Measurements from ENCODE around the gene TEX26.

TEX26 gene

GRCh38 chr13:31007417-31007816, 75.0 kb downstream of the TEX26 start:
- Mint-ChIP-seq H3K27me3 (peaks cover 42% of the 10 kb centered on the region), H3K27ac (no peak overlapping the region)

GRCh38 chr13:31008400-31009115, 76.1 kb downstream of the TEX26 start:
- DNase-seq: no peak
- no peak overlapping the region for H3K4me3 Mint-ChIP-seq
- H3K9me3 Mint-ChIP-seq: no peaks in the 10 kb centered on the region
- no peaks in the 10 kb centered on the region for H3K36me3 Mint-ChIP-seq (ENCODE audit: low read depth)
- no peak overlapping the region for H3K27ac Mint-ChIP-seq
- H3K27me3 Mint-ChIP-seq: peaks cover 44% of the 10 kb centered on the region
- H3K4me1 Mint-ChIP-seq (ENCODE audit: low read depth): no peaks in the 10 kb centered on the region

More at GRCh38 chr13:31007417-31007816, 75.0 kb downstream of the TEX26 start:
- no peak overlapping the region for H3K4me3 Mint-ChIP-seq
- DNase-seq: no peak
- H3K4me1 Mint-ChIP-seq (ENCODE audit: low read depth): no peaks in the 10 kb centered on the region
- no peaks in the 10 kb centered on the region for H3K9me3 Mint-ChIP-seq
- H3K36me3 Mint-ChIP-seq (ENCODE audit: low read depth): no peaks in the 10 kb centered on the region

DNA sequence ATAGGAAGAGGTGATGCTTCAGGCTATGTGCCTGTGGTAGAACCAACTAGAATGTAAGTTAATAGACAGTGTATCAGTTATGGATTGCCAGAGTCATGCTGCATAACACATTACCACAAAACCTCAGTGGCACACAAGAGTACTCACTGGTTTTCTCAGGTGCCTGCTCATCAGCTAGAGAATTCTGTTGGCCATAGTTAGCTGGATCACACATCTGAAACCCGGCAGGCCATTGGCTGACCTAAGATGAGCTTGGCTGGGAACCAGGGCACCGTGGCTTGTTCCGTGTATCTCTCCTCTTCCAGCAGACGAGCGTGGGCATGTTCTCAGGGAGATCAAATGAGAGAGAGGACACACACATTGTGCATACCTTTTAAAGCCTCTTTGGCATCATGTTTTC, 76.7 kb downstream of the TEX26 start:
- Mint-ChIP-seq H3K27ac (no peak overlapping the region), H3K9me3 (no peaks in the 10 kb centered on the region), H3K36me3 (ENCODE audit: low read depth) (no peaks in the 10 kb centered on the region)

GRCh38 chr13:31010296-31010695, 77.8 kb downstream of the TEX26 start:
- H3K9me3 Mint-ChIP-seq: no peaks in the 10 kb centered on the region
- H3K27me3 Mint-ChIP-seq: peaks cover 56% of the 10 kb centered on the region
- H3K4me3 Mint-ChIP-seq: no peak overlapping the region
- H3K4me1 Mint-ChIP-seq (ENCODE audit: low read depth): no peaks in the 10 kb centered on the region
- no peaks in the 10 kb centered on the region for H3K36me3 Mint-ChIP-seq (ENCODE audit: low read depth)
- H3K27ac Mint-ChIP-seq: no peak overlapping the region
- no peak for DNase-seq

More for the DNA sequence above, 76.7 kb downstream of the TEX26 start:
- Mint-ChIP-seq H3K4me1 (ENCODE audit: low read depth) (no peaks in the 10 kb centered on the region), H3K4me3 (no peak overlapping the region), H3K27me3 (peaks cover 48% of the 10 kb centered on the region)
- DNase-seq: no peak

DNA sequence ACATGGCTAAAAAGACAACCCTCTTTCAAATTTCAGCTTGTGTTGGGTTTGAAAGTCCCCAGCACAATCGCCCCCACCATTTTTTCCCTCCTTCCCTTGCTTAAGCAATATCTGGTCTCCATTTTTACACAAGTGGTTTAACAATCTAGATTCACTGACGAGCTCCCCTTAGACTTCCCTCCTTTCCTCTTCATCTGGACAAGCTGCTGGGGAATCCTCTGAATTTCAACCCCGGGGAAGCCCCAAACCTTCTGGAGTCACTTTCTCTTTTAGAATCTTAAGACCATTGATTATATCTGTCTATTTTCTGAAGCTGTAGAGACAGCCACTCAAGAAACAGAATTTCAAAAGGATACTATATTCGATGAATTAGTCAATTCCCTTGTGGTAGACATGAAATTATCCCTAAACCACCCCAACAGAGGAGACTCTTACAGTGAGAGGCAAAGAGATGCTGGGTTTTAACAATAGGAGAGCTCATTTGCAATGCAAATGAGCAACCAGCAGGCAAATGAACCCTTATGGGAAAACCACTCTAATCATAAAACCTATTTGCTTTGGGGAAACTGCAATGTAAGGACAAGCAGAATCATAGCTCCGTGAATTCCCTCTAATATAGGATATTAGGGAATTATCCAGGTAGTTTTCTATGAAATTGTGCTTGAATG, 78.9 kb downstream of the TEX26 start:
- Mint-ChIP-seq H3K9me3 (no peaks in the 10 kb centered on the region), H3K36me3 (ENCODE audit: low read depth) (no peaks in the 10 kb centered on the region), H3K4me1 (ENCODE audit: low read depth) (no peaks in the 10 kb centered on the region), H3K27me3 (peaks cover 51% of the 10 kb centered on the region), H3K27ac (no peak overlapping the region), H3K4me3 (no peak overlapping the region)
- DNase-seq: no peak

DNA sequence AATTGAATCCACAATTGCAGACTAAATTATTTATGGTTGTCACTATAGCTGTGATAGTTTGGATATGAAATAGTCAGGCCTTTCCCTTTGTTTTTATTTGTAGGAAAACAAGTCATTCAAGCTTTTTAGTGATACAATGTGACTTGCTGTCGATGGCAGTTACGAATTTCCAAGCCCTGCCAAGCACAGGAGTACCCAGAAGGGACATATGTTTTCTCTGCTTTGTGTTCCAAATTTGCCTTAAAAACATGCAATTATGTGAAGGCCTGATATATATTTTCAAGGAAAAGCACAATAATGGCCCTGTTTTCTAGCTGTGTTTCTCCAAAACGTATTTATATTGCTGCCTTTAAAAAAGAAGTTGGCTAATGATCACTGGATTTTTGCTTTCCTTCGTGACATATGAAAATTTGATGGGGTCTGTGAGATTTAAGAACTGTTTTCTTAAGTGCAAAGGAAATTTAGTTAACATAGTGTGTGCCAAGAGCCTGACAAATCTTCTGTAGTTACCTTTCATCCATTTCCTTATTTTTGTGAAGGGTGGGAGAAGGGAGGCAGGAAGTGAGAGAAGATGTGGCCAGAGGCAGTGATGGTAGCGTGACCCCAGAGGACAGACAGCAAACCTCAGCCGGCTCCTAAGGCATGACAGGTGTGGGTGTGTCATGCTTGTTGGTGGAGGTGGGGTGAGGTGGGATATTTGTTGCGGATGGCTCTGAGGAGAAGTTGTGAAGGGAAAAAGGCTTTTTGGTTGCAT, 79.6 kb downstream of the TEX26 start:
- no peak for DNase-seq
- no peaks in the 10 kb centered on the region for H3K4me1 Mint-ChIP-seq (ENCODE audit: low read depth)
- no peak overlapping the region for H3K4me3 Mint-ChIP-seq
- peaks cover 52% of the 10 kb centered on the region for H3K27me3 Mint-ChIP-seq
- H3K27ac Mint-ChIP-seq: no peak overlapping the region
- H3K36me3 Mint-ChIP-seq (ENCODE audit: low read depth): no peaks in the 10 kb centered on the region
- no peaks in the 10 kb centered on the region for H3K9me3 Mint-ChIP-seq

DNA sequence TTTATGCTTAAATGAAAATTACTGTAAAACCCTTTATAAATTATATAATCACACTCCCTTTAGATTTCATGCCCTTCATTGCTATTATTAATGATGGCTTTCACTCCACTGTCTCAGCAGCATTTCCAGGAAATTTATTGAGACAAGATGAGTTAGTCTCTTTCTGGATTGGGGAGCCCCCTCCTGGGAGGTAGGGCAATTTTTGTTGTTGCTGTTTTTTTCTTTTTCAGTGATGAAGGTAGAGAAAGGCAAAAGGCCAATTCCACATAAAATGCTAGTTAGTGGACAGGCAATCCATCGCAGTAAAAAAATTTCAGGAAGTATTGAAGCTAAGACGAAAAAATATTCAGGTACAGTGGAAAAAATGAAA, 80.2 kb downstream of the TEX26 start:
- H3K4me1 Mint-ChIP-seq (ENCODE audit: low read depth): no peaks in the 10 kb centered on the region
- DNase-seq: no peak
- peaks cover 51% of the 10 kb centered on the region for H3K27me3 Mint-ChIP-seq
- H3K9me3 Mint-ChIP-seq: no peaks in the 10 kb centered on the region
- H3K36me3 Mint-ChIP-seq (ENCODE audit: low read depth): no peaks in the 10 kb centered on the region
- no peak overlapping the region for H3K27ac Mint-ChIP-seq
- H3K4me3 Mint-ChIP-seq: no peak overlapping the region

DNA sequence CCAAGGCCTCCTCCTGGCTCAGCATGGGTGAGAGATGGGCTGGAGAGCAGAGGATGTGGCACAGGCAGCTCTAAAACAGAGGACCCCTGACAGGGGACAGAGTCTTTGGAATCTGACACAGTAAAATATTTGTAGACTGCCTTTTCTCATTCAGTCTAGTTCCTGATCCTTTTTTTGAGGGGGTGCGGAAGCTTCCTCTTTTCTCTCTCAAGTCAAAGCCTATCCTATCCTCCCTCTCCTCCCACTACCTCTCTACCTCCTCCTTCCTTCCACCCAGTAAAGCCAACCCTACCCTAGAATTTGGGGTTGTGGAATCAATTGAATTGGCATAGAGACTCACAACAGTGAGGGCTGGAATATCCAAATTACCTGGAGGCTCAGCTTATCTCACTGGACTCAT, 82.0 kb downstream of the TEX26 start:
- Mint-ChIP-seq H3K4me1 (ENCODE audit: low read depth) (no peaks in the 10 kb centered on the region), H3K27me3 (peaks cover 60% of the 10 kb centered on the region), H3K36me3 (ENCODE audit: low read depth) (no peaks in the 10 kb centered on the region), H3K27ac (no peak overlapping the region), H3K9me3 (no peaks in the 10 kb centered on the region), H3K4me3 (no peak overlapping the region)
- no peak for DNase-seq

GRCh38 chr13:31015199-31015598, 82.7 kb downstream of the TEX26 start:
- no peak overlapping the region for H3K27ac Mint-ChIP-seq
- no peaks in the 10 kb centered on the region for H3K9me3 Mint-ChIP-seq
- no peak overlapping the region for H3K4me3 Mint-ChIP-seq
- H3K27me3 Mint-ChIP-seq: peaks cover 56% of the 10 kb centered on the region
- no peaks in the 10 kb centered on the region for H3K4me1 Mint-ChIP-seq (ENCODE audit: low read depth)
- no peaks in the 10 kb centered on the region for H3K36me3 Mint-ChIP-seq (ENCODE audit: low read depth)
- no peak for DNase-seq

DNA sequence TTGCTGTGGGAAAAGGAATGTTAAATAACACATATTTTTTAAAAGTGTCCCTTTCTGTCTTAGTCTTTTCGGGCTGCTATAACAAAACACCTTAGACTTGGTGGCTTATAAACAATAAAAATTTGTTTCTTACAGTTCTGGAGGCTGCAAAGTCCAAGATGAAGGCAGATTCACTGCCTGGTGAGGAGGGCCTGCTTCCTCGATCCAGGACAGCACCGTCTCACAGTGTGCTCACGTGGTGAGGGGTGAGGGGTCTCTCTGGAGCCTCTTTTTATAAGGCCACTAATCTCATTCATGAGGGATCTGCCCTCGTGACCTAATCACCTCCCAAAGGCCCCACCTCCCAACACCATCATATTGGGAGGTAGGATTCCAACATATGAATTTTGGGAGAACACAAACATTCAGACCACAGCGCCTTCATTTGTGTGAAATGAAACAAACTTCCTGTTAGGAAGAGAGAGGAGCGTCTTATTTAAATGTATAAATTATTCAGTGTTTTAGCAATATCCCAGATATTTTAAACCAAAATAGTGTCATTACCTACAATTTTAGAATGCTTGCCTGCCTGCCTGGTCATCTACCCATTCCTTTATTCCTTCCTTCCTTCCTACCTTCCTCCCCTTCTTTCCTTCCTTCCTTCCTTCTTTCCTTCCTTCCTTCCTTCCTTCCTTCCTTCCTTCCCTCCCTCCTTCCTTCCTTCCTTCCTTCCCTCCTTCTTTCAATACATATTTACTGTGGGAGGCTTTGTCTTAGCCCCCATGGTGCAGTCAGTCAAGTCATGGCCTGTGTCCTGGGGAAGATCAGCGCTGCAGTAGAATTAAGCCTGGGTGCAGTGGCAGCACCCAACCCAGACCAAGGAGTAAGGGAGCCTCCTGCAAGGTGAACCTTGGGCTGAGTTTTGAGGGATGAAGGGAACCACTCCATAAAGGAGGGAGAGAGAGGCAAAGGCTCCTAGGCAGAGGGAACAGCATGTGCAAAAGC, 84.2 kb downstream of the TEX26 start:
- DNase-seq: no peak
- Mint-ChIP-seq H3K9me3 (no peaks in the 10 kb centered on the region), H3K27ac (no peak overlapping the region), H3K4me1 (ENCODE audit: low read depth) (no peaks in the 10 kb centered on the region), H3K27me3 (peaks cover 59% of the 10 kb centered on the region), H3K36me3 (ENCODE audit: low read depth) (no peaks in the 10 kb centered on the region), H3K4me3 (no peak overlapping the region)

GRCh38 chr13:31018511-31018910, 86.1 kb downstream of the TEX26 start:
- H3K9me3 Mint-ChIP-seq: no peaks in the 10 kb centered on the region
- DNase-seq: no peak
- H3K27me3 Mint-ChIP-seq: peaks cover 63% of the 10 kb centered on the region
- no peak overlapping the region for H3K4me3 Mint-ChIP-seq
- H3K4me1 Mint-ChIP-seq (ENCODE audit: low read depth): no peaks in the 10 kb centered on the region
- no peak overlapping the region for H3K27ac Mint-ChIP-seq
- H3K36me3 Mint-ChIP-seq (ENCODE audit: low read depth): no peaks in the 10 kb centered on the region

- no peak for DNase-seq
- H3K36me3 Mint-ChIP-seq (ENCODE audit: low read depth): no peaks in the 10 kb centered on the region
- no peaks in the 10 kb centered on the region for H3K4me1 Mint-ChIP-seq (ENCODE audit: low read depth)
- H3K27ac Mint-ChIP-seq: no peak overlapping the region
- peaks cover 52% of the 10 kb centered on the region for H3K27me3 Mint-ChIP-seq
- no peak overlapping the region for H3K4me3 Mint-ChIP-seq
- no peaks in the 10 kb centered on the region for H3K9me3 Mint-ChIP-seq
Measured at GRCh38 chr13:31020996-31021395, 88.5 kb downstream of the TEX26 start.

GRCh38 chr13:31022288-31022895, 89.9 kb downstream of the TEX26 start:
- H3K4me1 Mint-ChIP-seq (ENCODE audit: low read depth): no peaks in the 10 kb centered on the region
- no peak overlapping the region for H3K27ac Mint-ChIP-seq
- no peaks in the 10 kb centered on the region for H3K9me3 Mint-ChIP-seq
- no peaks in the 10 kb centered on the region for H3K36me3 Mint-ChIP-seq (ENCODE audit: low read depth)
- H3K4me3 Mint-ChIP-seq: no peak overlapping the region
- H3K27me3 Mint-ChIP-seq: peaks cover 50% of the 10 kb centered on the region
- no peak for DNase-seq
